SU-DHL-6 (cell line): Measurements from ENCODE around the gene MAP3K20.

ENCODE experiments used
- EZH2phosphoT487 ChIP-seq: fragments of 200-600 bp; sonication (generic), shearing (Covaris generic); conservative IDR thresholded peaks from 2 replicates; pipeline ENCODE4 v1.6.1; 2018; ENCODE audit warnings: mild to moderate bottlenecking, antibody characterized with exemption, low read length, moderate library complexity, mixed read lengths
- TF ChIP-seq, protein P1 (sequence below): fragments of 200-600 bp; sonication (generic); IDR thresholded peaks from one replicate; pipeline ENCODE4 v1.5.1; 2017; ENCODE audit warnings: antibody characterized with exemption, mild to moderate bottlenecking, low read length, moderate library complexity; ENCODE audit not compliant: insufficient read depth, poor library complexity, severe bottlenecking

DNA sequence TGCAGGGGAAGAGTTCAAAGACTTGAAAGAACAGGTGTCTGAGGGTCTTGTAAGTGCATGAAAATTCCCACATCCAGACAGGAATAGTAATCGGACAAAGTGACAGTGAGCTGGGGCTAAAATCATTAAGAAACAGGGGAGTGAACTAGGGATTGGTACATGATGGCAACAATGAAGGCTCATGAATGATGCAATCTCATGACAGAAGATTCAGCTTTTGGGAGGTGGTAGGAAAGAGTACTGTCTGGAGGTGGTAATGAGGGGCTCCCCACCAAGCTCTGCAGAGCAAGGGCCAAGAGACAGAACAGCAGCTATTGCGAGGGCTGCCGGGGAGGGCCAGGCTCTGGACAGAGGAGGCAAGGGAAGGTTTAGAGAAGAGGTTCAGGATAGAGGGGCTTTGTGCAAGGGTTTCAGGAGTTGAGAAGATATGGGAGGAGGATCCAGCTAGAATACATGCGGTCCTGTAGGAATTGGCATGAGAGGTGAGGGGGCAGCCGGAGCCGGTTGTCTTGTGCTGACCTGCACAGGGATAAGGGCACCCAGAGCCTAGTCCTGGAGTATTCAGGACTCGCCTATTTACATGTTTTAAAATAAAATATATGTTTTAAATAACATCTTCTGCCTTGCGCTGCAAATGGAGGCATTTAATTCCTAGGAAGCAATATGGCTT lies 31.4 kb downstream of the MAP3K20 start:
- TF ChIP-seq, protein P1, sequence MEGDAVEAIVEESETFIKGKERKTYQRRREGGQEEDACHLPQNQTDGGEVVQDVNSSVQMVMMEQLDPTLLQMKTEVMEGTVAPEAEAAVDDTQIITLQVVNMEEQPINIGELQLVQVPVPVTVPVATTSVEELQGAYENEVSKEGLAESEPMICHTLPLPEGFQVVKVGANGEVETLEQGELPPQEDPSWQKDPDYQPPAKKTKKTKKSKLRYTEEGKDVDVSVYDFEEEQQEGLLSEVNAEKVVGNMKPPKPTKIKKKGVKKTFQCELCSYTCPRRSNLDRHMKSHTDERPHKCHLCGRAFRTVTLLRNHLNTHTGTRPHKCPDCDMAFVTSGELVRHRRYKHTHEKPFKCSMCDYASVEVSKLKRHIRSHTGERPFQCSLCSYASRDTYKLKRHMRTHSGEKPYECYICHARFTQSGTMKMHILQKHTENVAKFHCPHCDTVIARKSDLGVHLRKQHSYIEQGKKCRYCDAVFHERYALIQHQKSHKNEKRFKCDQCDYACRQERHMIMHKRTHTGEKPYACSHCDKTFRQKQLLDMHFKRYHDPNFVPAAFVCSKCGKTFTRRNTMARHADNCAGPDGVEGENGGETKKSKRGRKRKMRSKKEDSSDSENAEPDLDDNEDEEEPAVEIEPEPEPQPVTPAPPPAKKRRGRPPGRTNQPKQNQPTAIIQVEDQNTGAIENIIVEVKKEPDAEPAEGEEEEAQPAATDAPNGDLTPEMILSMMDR: no peak
- no peak for TF ChIP-seq EZH2phosphoT487
